ENCODE measurements around the gene DNAJC25.
A peak's percentile ranks its signal among the peaks of the same experiment; 100 is the strongest.
"Not testable (repeated sequence)": the region's sequence is repeated elsewhere in the genome, so short reads cannot be mapped to it uniquely, and the experiment has no call there.

DNAJC25 gene

GRCh38 chr9:111661802-111662521 lies 30.8 kb downstream of the DNAJC25 start:
- Histone ChIP-seq H3K4me3 (peak overlapping the region; percentile 59 to 81 (median 69)), H3K27ac (peak overlapping the region; percentile 13 to 89 (median 80))

- Histone ChIP-seq H3K27ac (peak overlapping the region in 18 of 21 experiments; percentile 58 to 89 (median 82)), H3K4me3 (peak overlapping the region; percentile 59 to 81 (median 69))
Observed at GRCh38 chr9:111662576-111663300, 31.6 kb downstream of the DNAJC25 start.

- peak overlapping the region in 11 of 21 experiments; percentile 58 to 89 (median 82) for H3K27ac ChIP-seq
- H3K4me3 ChIP-seq, result no peak overlapping the region
Observed at GRCh38 chr9:111663301-111663823, 32.2 kb downstream of the DNAJC25 start.

GRCh38 chr9:111668026-111668573 lies 37.0 kb downstream of the DNAJC25 start:
- Histone ChIP-seq H3K4me3 (no peak overlapping the region), H3K27ac (no peak overlapping the region)

- not testable (repeated sequence) for H3K27ac ChIP-seq, H3K4me3 ChIP-seq
Observed at GRCh38 chr9:111668601-111669000, 37.5 kb downstream of the DNAJC25 start.

GRCh38 chr9:111674319-111674718 lies 43.2 kb downstream of the DNAJC25 start:
- Histone ChIP-seq H3K27ac (no peak overlapping the region), H3K4me3 (no peak overlapping the region)

- no peak overlapping the region for H3K27ac ChIP-seq
- H3K4me3 ChIP-seq, result no peak overlapping the region
Observed at GRCh38 chr9:111676116-111676515, 45.0 kb downstream of the DNAJC25 start.

- no peak overlapping the region for H3K27ac ChIP-seq
Observed at GRCh38 chr9:111678293-111678692, 47.2 kb downstream of the DNAJC25 start.

GRCh38 chr9:111679199-111679598 lies 48.1 kb downstream of the DNAJC25 start:
- Histone ChIP-seq H3K27ac (no peak overlapping the region), H3K4me3 (no peak overlapping the region)

More at GRCh38 chr9:111678293-111678692, 47.2 kb downstream of the DNAJC25 start:
- H3K4me3 ChIP-seq, result no peak overlapping the region

GRCh38 chr9:111683392-111683791 lies 52.3 kb downstream of the DNAJC25 start:
- H3K4me3 ChIP-seq, result no peak overlapping the region
- H3K27ac ChIP-seq, result no peak overlapping the region

GRCh38 chr9:111691672-111692329 lies 60.7 kb downstream of the DNAJC25 start:
- Histone ChIP-seq H3K27ac (no peak overlapping the region), H3K4me3 (no peak overlapping the region)

- H3K27ac ChIP-seq, result no peak overlapping the region
- H3K4me3 ChIP-seq, result no peak overlapping the region
Observed at GRCh38 chr9:111696796-111697195, 65.7 kb downstream of the DNAJC25 start.

GRCh38 chr9:111700776-111701175 lies 69.6 kb downstream of the DNAJC25 start:
- no peak overlapping the region for H3K27ac ChIP-seq
- H3K4me3 ChIP-seq, result no peak overlapping the region
